ENCODE data around the gene CEP97. TPM values are rescaled to one million over a fixed set of nuclear protein-coding genes. Genes with fewer than 3 reads are reported as not detected.
"Not testable (repeated sequence)": the region's sequence is repeated elsewhere in the genome, so short reads cannot be mapped to it uniquely, and the experiment has no call there.

CEP97 gene
- total RNA-seq, 2 donors from 2014 or later, result 4.7 to 20.1 TPM

DNA sequence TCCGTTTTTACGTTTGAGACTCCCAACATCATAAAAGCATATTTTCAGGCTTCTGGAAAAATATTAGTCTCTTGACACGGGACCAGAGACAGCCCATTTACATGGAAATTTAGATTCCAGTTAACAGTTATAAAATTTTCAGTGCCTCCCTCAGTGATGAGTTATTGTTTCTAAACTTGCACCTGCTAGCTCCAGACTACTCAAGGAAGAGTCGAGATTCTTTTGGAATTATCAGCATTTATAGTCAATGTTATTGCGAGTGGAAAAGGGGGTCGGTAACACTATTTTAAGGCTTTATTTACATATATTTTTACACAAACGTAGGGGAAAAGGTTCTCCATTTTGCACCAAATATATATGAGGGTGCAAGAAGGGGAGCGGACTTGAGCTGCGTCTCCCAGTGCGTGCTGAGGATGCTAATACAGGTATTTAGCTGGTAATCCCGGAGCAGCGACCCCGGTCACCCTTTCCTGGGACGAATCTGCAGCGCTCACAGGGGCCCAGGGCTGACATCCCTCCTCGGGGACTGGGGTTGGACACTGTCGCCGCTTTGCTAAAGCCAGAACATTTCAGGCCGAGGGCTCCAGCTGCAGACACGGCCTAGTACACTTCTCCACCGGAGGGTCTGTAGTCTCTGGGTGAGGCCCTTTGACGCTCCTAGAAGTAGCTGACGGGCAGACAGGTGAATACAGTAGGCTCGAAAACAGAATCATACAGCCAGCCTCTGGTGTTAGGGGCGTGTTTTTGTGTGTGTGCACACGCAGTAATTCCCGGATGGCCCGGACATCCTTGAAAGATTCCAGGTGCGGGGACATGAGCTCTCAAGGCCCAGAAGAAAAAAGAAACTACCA, 46.8 kb upstream of the CEP97 start:
- Histone ChIP-seq H3K27me3 (replicated peaks; ENCODE audit: insufficient read depth) (no peaks in the 10 kb centered on the region), H3K27ac (peak overlapping the region in 1 of 2 donors; percentile 44), H3K36me3 (peaks cover 27% of the 10 kb centered on the region), H3K4me3 (peak overlapping the region; percentile 94), H3K9me3 (no peaks in the 10 kb centered on the region), H3K4me1 (ENCODE audit: control insufficient read depth in 1 of 2, low read depth in 2 of 2) (peaks cover 20 to 30% of the 10 kb centered on the region in 2 donors)
- TF ChIP-seq, protein P1, sequence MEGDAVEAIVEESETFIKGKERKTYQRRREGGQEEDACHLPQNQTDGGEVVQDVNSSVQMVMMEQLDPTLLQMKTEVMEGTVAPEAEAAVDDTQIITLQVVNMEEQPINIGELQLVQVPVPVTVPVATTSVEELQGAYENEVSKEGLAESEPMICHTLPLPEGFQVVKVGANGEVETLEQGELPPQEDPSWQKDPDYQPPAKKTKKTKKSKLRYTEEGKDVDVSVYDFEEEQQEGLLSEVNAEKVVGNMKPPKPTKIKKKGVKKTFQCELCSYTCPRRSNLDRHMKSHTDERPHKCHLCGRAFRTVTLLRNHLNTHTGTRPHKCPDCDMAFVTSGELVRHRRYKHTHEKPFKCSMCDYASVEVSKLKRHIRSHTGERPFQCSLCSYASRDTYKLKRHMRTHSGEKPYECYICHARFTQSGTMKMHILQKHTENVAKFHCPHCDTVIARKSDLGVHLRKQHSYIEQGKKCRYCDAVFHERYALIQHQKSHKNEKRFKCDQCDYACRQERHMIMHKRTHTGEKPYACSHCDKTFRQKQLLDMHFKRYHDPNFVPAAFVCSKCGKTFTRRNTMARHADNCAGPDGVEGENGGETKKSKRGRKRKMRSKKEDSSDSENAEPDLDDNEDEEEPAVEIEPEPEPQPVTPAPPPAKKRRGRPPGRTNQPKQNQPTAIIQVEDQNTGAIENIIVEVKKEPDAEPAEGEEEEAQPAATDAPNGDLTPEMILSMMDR (IDR thresholded peaks at IDR 0.05), result no peak
- ATAC-seq (ENCODE audit: insufficient number of reproducible peaks, low FRiP score, low read depth) (no peak), DNase-seq (ENCODE audit: low spot score) (no peak)

GRCh38 chr3:101678837-101679236, 45.6 kb upstream of the CEP97 start:
- ATAC-seq (ENCODE audit: insufficient number of reproducible peaks, low FRiP score, low read depth); DNase-seq (ENCODE audit: low spot score); H3K27me3 ChIP-seq (replicated peaks; ENCODE audit: insufficient read depth); H3K27ac ChIP-seq; H3K4me3 ChIP-seq; H3K9me3 ChIP-seq: not testable (repeated sequence)
- peaks cover 22 to 34% of the 10 kb centered on the region in 2 donors for H3K4me1 ChIP-seq (ENCODE audit: control insufficient read depth in 1 of 2, low read depth in 2 of 2)
- H3K36me3 ChIP-seq, result peaks cover 30% of the 10 kb centered on the region

DNA sequence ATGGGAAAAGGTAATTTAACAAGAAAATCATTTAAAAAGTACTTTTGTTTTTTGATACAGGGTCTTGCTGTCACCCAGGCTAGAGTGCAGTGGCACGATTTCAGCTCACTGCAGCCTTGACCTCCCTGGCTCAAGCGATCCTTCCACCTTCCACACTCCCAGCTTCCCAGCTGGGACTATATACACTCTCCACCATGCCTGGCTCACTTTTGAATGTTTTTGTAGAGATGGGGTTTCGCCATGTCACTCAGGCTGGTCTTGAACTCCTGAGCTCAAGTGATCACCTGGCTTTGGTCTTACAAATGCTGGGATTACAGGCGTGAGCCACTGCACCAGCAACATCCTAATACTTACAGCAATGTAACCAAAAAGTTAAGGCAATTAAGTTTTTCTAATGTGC, 43.9 kb upstream of the CEP97 start:
- TF ChIP-seq, protein P1 (IDR thresholded peaks at IDR 0.05), result no peak
- Histone ChIP-seq H3K4me1 (ENCODE audit: control insufficient read depth in 1 of 2, low read depth in 2 of 2) (peaks cover 25 to 42% of the 10 kb centered on the region in 2 donors), H3K27ac (no peak overlapping the region), H3K9me3 (no peaks in the 10 kb centered on the region), H3K36me3 (peaks cover 35% of the 10 kb centered on the region), H3K4me3 (no peak overlapping the region), H3K27me3 (replicated peaks; ENCODE audit: insufficient read depth) (no peaks in the 10 kb centered on the region)
- ATAC-seq (ENCODE audit: insufficient number of reproducible peaks, low FRiP score, low read depth) (no peak), DNase-seq (ENCODE audit: low spot score) (no peak)

DNA sequence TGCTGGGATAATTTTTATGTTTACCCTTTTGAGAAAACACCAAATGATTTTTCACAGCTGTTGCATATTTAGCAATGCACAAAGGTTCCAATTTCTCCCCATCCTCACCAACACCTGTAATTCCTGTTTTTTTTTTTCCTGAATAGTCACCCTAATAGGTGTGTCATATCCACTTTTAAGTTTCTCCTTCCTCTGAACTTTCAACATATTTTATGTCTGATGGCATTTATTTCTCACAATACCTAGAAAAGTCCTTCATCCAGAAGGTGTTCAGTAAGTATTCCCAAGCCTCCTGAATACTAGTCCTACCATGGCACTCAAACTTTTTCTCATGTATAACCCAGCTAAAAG, 39.4 kb upstream of the CEP97 start:
- H3K27ac ChIP-seq, result peak overlapping the region; percentile 88 to 91
- H3K36me3 ChIP-seq, result peaks cover 34% of the 10 kb centered on the region
- TF ChIP-seq, protein P1 (IDR thresholded peaks at IDR 0.05), result no peak
- no peaks in the 10 kb centered on the region for H3K27me3 ChIP-seq (replicated peaks; ENCODE audit: insufficient read depth)
- peak overlapping the region; percentile 87 for H3K4me3 ChIP-seq
- ATAC-seq (ENCODE audit: insufficient number of reproducible peaks, low FRiP score, low read depth) (no peak), DNase-seq (ENCODE audit: low spot score) (no peak)
- no peaks in the 10 kb centered on the region for H3K9me3 ChIP-seq
- H3K4me1 ChIP-seq (ENCODE audit: control insufficient read depth in 1 of 2, low read depth in 2 of 2), result peaks cover 12 to 35% of the 10 kb centered on the region in 2 donors

GRCh38 chr3:101685870-101686307, 38.5 kb upstream of the CEP97 start:
- TF ChIP-seq, protein P1 (IDR thresholded peaks at IDR 0.05), result no peak
- Histone ChIP-seq H3K4me3 (peak overlapping the region; percentile 87), H3K27me3 (replicated peaks; ENCODE audit: insufficient read depth) (no peaks in the 10 kb centered on the region), H3K36me3 (peaks cover 26% of the 10 kb centered on the region), H3K4me1 (ENCODE audit: control insufficient read depth in 1 of 2, low read depth in 2 of 2) (peaks cover 12 to 35% of the 10 kb centered on the region in 2 donors), H3K27ac (peak overlapping the region; percentile 88 to 91), H3K9me3 (no peaks in the 10 kb centered on the region)
- ATAC-seq (ENCODE audit: insufficient number of reproducible peaks, low FRiP score, low read depth), result no peak
- DNase-seq (ENCODE audit: low spot score), result no peak

Data from thoracic aorta (tissue), 2 donors.